ENCODE measurements around the gene IFNA10.
A peak's percentile ranks its signal among the peaks of the same experiment; 100 is the strongest.
"Not testable (repeated sequence)": the region's sequence is repeated elsewhere in the genome, so short reads cannot be mapped to it uniquely, and the experiment has no call there.

IFNA10 gene

GRCh38 chr9:21182810-21183736 lies 23.9 kb downstream of the IFNA10 start:
- H3K4me1 ChIP-seq; H3K4me2 ChIP-seq; H4K20me1 ChIP-seq; H3K27ac ChIP-seq; H3K9ac ChIP-seq; H3K4me3 ChIP-seq; H3K9me3 ChIP-seq (replicated peaks in 1 of 11); H3K36me3 ChIP-seq; H3K27me3 ChIP-seq: not testable (repeated sequence)

GRCh38 chr9:21174671-21175070 lies 32.3 kb downstream of the IFNA10 start:
- Histone ChIP-seq H3K9ac (no peak overlapping the region), H3K4me3 (no peak overlapping the region), H3K36me3 (no peaks in the 10 kb centered on the region), H3K4me1 (peaks cover 0 to 4% (median 0%) of the 10 kb centered on the region in 10 experiments; a peak in 2 of 20 replicates), H3K9me3 (replicated peaks in 1 of 11) (peaks cover 0 to 6% (median 0%) of the 10 kb centered on the region in 11 experiments; a peak in 1 of 22 replicates), H3K27me3 (no peaks in the 10 kb centered on the region), H4K20me1 (no peaks in the 10 kb centered on the region), H3K4me2 (no peak overlapping the region), H3K27ac (no peak overlapping the region)
- no peak for TF ChIP-seq Cebpa-rat (IDR thresholded peaks at IDR 0.05)

- Histone ChIP-seq H4K20me1 (no peaks in the 10 kb centered on the region), H3K9me3 (replicated peaks in 1 of 11) (peaks cover 0 to 6% (median 0%) of the 10 kb centered on the region in 11 experiments; a peak in 1 of 22 replicates), H3K27ac (no peak overlapping the region), H3K4me2 (no peak overlapping the region), H3K27me3 (no peaks in the 10 kb centered on the region), H3K4me1 (peaks cover 0 to 10% (median 0%) of the 10 kb centered on the region in 10 experiments; a peak in 3 of 20 replicates), H3K4me3 (no peak overlapping the region), H3K9ac (no peak overlapping the region), H3K36me3 (no peaks in the 10 kb centered on the region)
- TF ChIP-seq Cebpa-rat (IDR thresholded peaks at IDR 0.05): no peak
These were observed 34.8 kb downstream of the IFNA10 start for GRCh38 chr9:21172156-21172555.

GRCh38 chr9:21171351-21171750 lies 35.6 kb downstream of the IFNA10 start:
- H4K20me1 ChIP-seq: no peaks in the 10 kb centered on the region
- no peaks in the 10 kb centered on the region for H3K27me3 ChIP-seq
- H3K4me3 ChIP-seq: no peak overlapping the region
- no peak overlapping the region for H3K27ac ChIP-seq
- peaks cover 0 to 10% (median 0%) of the 10 kb centered on the region in 10 experiments; a peak in 3 of 20 replicates for H3K4me1 ChIP-seq
- no peak for TF ChIP-seq Cebpa-rat (IDR thresholded peaks at IDR 0.05)
- peaks cover 0 to 6% (median 0%) of the 10 kb centered on the region in 11 experiments; a peak in 1 of 22 replicates for H3K9me3 ChIP-seq (replicated peaks in 1 of 11)
- H3K36me3 ChIP-seq: no peaks in the 10 kb centered on the region
- H3K9ac ChIP-seq: no peak overlapping the region
- H3K4me2 ChIP-seq: no peak overlapping the region

GRCh38 chr9:21166560-21166959 lies 40.4 kb downstream of the IFNA10 start, which contains the start of gene IFNA21:
Gene IFNA21, minus strand, starts transcription at chr9:21166660. Its CDS starts 48 bp downstream, at chr9:21166612.
- Histone ChIP-seq H3K9me3 (replicated peaks in 1 of 11) (peaks cover 13 to 21% (median 17%) of the 10 kb centered on the region in 11 experiments), H3K4me1 (peaks cover 0 to 10% (median 1%) of the 10 kb centered on the region in 10 experiments; a peak in 11 of 20 replicates)
- not testable (repeated sequence) for H3K4me3 ChIP-seq, H3K36me3 ChIP-seq, H4K20me1 ChIP-seq, H3K27me3 ChIP-seq, H3K27ac ChIP-seq, H3K9ac ChIP-seq, H3K4me2 ChIP-seq

- H3K9me3 ChIP-seq (replicated peaks in 1 of 11): peaks cover 20 to 31% (median 25%) of the 10 kb centered on the region in 11 experiments
These were observed 41.4 kb downstream of the IFNA10 start for GRCh38 chr9:21165516-21165915.

GRCh38 chr9:21160178-21160577 lies 46.8 kb downstream of the IFNA10 start:
- TF ChIP-seq Cebpa-rat (IDR thresholded peaks at IDR 0.05): no peak
- no peaks in the 10 kb centered on the region for H3K27me3 ChIP-seq
- peak overlapping the region; percentile 38 to 79 (median 63) for H3K4me2 ChIP-seq

More at GRCh38 chr9:21165516-21165915, 41.4 kb downstream of the IFNA10 start:
- H4K20me1 ChIP-seq: no peaks in the 10 kb centered on the region
- no peak overlapping the region for H3K27ac ChIP-seq
- 0 out of 22 replicates have a peak, but pooled peaks cover 0 to 3% (median 0%) of the 10 kb centered on the region in 11 experiments for H3K36me3 ChIP-seq
- H3K4me3 ChIP-seq: no peak overlapping the region
- H3K4me2 ChIP-seq: no peak overlapping the region
- no peak overlapping the region for H3K9ac ChIP-seq
- TF ChIP-seq Cebpa-rat (IDR thresholded peaks at IDR 0.05): no peak
- peaks cover 8 to 19% (median 12%) of the 10 kb centered on the region in 10 experiments for H3K4me1 ChIP-seq
- no peaks in the 10 kb centered on the region for H3K27me3 ChIP-seq

More at GRCh38 chr9:21160178-21160577, 46.8 kb downstream of the IFNA10 start:
- H3K4me1 ChIP-seq: peaks cover 16 to 40% (median 27%) of the 10 kb centered on the region in 10 experiments
- no peaks in the 10 kb centered on the region for H4K20me1 ChIP-seq
- H3K27ac ChIP-seq: peak overlapping the region in 8 of 11 experiments; percentile 28 to 65 (median 50); a peak in 11 of 22 replicates
- H3K36me3 ChIP-seq: 0 out of 22 replicates have a peak, but pooled peaks cover 0 to 3% (median 0%) of the 10 kb centered on the region in 11 experiments
- H3K9me3 ChIP-seq (replicated peaks in 1 of 11): peaks cover 23 to 46% (median 39%) of the 10 kb centered on the region in 11 experiments
- peak overlapping the region in 2 of 10 experiments; percentile 10 to 14; a peak in 2 of 20 replicates for H3K4me3 ChIP-seq
- 0 out of 22 replicates have a peak overlapping the region, but pooled peaks of 1 of the 11 experiments have one; percentile 24 for H3K9ac ChIP-seq

All from BLaER1 treated with 17β-estradiol and CSF1 and Interleukin-3, amounts not matched to agents 10 nM and 100 nM (cell line).